GM21360 (cell line): Measurements from ENCODE around the gene MYEF2.

Experiments used
- ATAC-seq: cut with Tn5 transposase; IDR thresholded peaks from one replicate; pipeline ENCODE4 v1.9.1; 2021; ENCODE audit warnings: mild to moderate bottlenecking, moderate library complexity; ENCODE audit not compliant: unreplicated experiment

Gene MYEF2

DNA sequence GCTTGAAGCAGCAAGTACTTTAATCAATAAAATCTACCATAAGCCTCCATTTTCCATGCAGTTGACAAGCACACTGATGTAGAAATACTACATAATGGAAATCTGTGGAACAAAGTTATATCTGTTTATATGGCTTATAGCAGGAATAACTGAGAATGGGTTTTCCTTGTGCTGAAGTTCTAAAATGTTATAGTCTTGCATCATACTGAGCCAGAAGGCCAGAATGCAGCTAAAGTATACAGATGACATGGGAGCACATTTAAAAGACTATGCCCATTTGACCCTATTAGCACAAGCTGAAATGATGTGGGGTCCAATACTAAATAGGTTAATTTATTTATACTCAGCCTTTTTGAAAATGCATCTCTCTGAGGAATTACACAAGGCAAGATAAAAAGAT is 32.2 kb downstream of the MYEF2 start:
- no peak for ATAC-seq

GRCh38 chr15:48144889-48145288 is 33.2 kb downstream of the MYEF2 start:
- no peak for ATAC-seq

GRCh38 chr15:48143856-48144255 is 34.2 kb downstream of the MYEF2 start:
- ATAC-seq = no peak

- no peak for ATAC-seq
Observed at GRCh38 chr15:48132874-48133273, 45.2 kb downstream of the MYEF2 start.

DNA sequence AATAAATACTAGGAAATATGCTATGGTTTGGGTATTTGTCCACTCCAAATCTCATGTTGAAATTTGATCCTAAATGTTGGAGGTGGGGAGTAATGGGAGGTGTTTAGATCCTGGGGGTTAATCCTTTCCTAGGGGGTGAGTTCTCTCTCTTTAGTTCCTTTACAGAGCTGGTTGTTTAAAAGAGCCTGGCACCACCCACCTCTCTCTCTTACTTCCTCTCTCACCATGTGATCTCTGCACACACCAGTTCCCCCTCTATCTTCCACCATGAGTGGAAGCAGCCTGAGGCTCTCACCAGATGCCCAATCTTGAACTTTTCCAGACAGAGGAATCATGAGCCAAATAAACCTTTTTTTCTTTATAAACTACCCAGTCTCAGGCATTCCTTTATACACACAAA is 46.8 kb downstream of the MYEF2 start:
- ATAC-seq = no peak

DNA sequence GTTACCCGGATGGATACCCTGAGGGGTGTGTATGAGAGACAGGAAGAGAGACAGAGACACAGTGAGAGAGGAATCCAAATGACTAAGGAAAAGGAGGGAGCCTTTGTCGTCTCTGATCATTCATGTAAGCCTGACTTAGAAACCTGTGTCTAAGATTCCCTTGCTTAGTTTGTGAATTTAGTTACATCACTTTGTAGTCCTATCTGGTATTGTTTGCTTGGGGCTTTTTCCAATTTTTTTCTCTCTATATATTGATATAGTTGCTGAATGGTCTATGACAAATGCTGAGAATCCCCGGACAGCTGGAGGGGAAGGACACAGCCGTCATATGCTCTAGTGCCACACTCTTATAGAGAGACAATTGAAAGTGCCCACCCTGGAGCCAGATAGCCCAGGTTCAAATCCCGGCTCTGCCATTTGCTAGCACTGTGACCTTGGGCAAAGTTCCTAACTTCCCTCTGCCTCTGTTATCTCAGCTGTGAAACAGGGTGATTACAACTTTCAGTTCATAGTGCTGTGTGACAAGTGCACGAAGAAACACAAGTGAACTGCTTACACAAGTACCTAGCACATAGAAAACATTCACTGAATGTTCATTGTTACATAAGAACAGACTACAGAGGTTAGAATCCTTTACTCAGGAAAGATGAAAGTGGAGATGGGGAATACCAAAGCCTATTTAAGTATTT is 51.3 kb downstream of the MYEF2 start:
- ATAC-seq = no peak

GRCh38 chr15:48121849-48122248 is 56.2 kb downstream of the MYEF2 start:
- ATAC-seq = no peak

- ATAC-seq = no peak
Observed at GRCh38 chr15:48120745-48121144, 57.4 kb downstream of the MYEF2 start, which contains the start of gene SLC24A5. TSS of gene SLC24A5 (plus strand) at chr15:48120990. CDS start at chr15:48121045, 55 bp downstream.

DNA sequence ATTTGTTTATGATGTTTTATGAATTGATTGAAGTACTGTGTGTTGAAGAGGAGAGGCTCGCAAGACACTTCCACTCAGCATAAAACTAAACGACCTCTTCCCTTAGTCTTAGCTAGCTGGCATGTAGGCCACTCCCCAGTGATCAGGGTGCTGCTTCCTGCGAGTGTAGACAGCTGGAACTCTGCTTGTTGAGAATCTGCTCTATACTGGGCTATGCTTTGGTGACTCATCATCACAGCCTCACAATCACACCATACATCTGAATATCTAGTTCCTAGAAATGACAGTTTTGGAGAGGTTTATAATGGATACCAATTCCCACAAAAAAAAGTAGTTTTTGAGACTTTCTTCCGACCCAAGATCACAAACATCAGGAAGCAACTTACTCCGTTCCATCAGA is 58.8 kb downstream of the MYEF2 start:
- no peak for ATAC-seq

- ATAC-seq = no peak
Observed at GRCh38 chr15:48112242-48112641, 65.9 kb downstream of the MYEF2 start.

DNA sequence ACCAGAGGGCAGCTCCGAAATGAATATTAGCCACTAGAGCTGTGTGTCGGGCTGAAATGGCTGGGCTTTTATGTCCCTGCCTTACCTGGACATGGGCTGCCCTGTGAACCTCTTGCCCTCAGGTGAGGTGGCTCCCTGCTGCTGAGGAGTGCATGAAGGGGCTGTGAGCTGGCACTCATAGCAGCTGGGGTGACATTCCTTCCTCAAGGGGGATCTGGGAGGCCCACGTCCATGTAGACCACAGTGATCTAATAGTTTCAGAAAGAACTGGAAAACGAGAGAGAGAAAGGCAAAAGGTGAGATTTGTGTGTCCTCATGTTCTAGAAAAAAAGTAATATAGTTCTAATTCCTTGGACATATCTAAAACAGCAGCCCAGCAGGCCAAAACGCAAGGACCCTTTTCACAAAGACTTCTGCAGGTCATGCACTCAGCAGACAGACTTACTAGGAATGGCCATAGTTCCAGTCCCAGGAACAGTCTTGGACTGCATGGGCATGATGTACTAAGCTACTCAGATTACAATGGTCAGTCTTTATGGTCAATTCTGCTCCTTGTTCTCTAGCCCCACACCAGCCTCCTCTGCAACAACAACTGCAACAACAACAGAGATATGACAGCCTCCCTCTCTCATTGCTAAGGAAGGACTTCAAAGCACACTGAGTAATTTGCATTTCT is 68.1 kb downstream of the MYEF2 start:
- no peak for ATAC-seq

GRCh38 chr15:48109212-48109611 is 68.9 kb downstream of the MYEF2 start:
- ATAC-seq = no peak

GRCh38 chr15:48105936-48106335 is 72.2 kb downstream of the MYEF2 start:
- ATAC-seq = no peak

DNA sequence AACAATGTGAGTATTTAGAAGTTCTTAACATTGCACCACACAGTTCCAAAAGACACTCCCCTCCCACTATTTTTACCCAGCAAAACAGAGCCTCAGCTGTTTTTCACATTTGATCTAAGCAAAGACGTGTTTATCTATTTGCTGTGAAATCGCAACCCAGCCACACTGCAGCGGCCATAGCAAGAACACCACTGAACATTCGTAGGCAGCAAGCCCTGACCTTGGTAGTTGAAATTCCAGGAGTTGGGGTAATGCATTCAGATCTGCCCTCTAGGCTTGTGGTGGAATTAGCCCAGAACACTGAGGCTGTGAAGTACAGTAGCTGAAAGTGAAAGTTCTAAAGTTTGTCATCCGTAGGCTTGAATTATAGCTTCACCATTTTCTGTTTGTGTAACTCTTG is 74.4 kb downstream of the MYEF2 start:
- no peak for ATAC-seq

DNA sequence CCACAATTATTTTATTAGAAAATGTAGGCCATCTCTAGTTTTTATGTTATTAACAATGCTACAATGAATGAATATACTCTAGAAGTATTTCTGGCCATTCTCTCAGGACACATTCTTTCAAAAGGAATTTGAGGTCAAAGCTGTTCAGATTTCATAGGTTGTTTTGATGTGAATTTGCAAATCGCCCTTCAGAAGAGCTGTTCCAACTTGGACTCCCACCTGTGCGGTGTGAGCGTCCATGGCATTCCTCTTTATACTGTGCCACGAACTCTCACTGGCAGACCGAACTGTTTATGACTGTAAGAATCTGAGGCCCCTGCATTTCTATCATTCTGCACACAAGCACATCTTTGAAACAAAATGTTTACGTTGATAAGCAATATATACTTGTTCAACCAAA is 75.9 kb downstream of the MYEF2 start:
- no peak for ATAC-seq

DNA sequence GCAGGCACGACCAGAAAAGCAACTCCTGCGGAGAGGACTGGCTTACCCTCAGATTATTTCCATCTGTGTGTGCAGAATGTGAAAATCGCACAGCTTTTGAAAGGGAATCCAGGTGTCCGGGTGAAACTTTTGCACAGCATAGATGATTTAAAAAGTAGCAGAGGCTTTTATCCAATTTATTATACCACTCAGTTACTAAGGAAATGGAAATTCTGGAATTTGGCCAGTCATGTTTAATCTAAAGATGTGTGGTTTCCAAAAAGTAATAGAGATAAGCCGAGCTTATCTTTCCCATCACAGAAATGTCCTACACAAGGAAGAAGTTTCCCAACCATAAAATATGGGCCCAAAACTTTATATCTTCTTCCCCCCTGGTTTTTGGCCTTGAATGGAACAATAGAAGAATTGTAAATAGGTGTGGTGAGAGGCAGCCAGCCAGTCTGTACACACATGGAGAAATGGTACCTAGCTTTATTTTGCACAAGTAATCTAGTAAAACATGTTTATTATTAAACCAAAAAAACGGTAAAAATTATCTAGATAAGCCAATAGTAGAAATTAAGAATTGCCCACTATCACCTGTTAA is 76.6 kb downstream of the MYEF2 start:
- ATAC-seq = no peak

DNA sequence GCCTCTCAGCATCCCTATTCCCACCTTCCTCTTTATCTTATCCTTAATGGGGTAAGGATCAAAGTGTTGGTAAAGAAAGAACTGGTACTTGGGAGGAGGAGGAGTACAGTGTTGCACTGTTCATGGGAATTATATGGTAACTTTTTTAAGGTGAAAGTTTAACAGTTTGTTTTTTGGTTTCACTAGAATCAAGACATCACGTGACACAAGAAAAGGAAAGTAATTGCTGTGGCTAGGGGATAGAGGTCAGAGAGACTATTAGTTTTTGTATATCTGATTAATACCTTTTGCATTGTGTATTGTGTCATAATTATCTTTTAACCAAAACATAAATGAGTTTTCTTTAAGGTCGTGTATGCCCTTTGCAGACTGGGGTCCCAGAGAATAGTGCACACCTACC is 80.8 kb downstream of the MYEF2 start:
- no peak for ATAC-seq

- no peak for ATAC-seq
Observed at GRCh38 chr15:48096813-48097212, 81.3 kb downstream of the MYEF2 start.

GRCh38 chr15:48096355-48096786 is 81.7 kb downstream of the MYEF2 start:
- no peak for ATAC-seq

GRCh38 chr15:48091522-48091921 is 86.6 kb downstream of the MYEF2 start:
- no peak for ATAC-seq

GRCh38 chr15:48090666-48091065 is 87.4 kb downstream of the MYEF2 start:
- ATAC-seq = no peak

DNA sequence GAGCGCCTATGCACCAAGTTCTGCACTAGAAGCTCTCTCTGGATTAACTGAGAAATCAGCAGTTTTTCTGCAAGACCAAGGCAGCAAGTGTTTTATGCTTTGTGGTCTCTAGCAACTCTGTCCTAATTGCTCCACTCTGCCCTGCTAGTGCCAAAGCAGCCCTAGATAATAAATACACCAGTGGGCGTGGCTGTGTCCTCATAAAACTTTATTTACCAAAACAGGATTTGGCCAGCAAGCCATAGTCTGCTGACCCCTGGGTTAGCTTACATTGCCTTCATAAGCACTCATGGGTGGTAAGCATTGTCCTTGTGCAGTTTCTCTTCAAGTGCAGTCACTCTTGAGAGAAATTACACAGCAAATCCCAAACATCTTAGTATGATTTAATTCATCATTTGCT is 88.0 kb downstream of the MYEF2 start:
- ATAC-seq = no peak
